ENCODE results near the gene TMEM171. TPM values are rescaled to one million over a fixed set of nuclear protein-coding genes. Genes with fewer than 3 reads are reported as not detected.

Gene TMEM171
- total and polyA plus RNA-seq, 2 of the 8 experiments (the other 6 are each of a cell fraction or from before 2014, with no cell fraction given): 1.0 to 2.2 TPM

DNA sequence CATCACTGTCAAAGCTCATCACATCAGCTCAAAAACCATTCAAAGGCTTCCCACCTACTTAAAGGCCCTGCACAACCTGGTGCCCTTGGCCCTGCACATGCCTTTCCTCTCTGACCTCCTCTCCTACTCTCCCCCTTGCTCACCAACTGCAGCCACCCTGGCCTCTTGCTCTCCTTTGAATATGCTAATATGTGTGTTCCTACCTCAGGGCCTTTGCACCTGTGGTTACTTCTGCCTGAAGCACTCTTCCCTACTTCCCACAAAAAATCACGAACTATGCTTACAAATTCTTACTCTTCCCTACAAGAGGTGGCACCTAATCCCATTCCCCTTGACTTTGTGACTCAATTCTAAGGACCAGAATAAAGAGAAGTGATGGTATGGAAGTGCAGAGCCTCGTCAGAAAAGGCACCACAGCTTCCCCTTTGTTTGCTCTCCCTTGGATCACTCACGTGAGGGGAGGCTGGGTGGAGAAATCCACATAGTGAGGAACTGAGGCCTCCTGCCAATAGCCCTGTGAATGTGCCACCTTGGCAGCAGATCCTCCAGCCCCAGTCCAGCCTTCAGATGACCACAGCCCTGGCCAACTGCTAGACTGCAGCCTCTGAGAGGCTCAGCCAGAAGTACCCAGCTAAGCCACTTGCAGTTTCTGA is 3.2 kb upstream of the TMEM171 start:
- Histone ChIP-seq H2BK5ac (ENCODE audit: low read depth, low read length) (no peak overlapping the region), H3K23me2 (ENCODE audit: low read depth, low read length) (peaks cover 12% of the 10 kb centered on the region), H3K79me2 (ENCODE audit: control insufficient read depth in 1 of 2, insufficient read depth in 2 of 2, low read length in 2 of 2) (no peaks in the 10 kb centered on the region), H3K27me3 (replicated peaks in 1 of 4; ENCODE audit: control insufficient read depth in 3 of 4, extremely low read depth in 1 of 4, insufficient read depth in 3 of 4, low read length in 3 of 4) (peaks cover 0 to 39% (median 29%) of the 10 kb centered on the region in 4 experiments; a peak in 6 of 7 replicates), H3K79me1 (ENCODE audit: low read depth, low read length) (no peaks in the 10 kb centered on the region), H3K18ac (ENCODE audit: extremely low read depth, low read length) (no peak overlapping the region), H4K91ac (replicated peaks; ENCODE audit: insufficient read length, low read length) (no peak overlapping the region), H4K8ac (ENCODE audit: extremely low read depth, insufficient read depth, low read length) (no peak overlapping the region), H3K9ac (replicated peaks in 1 of 4; ENCODE audit: extremely low read depth in 1 of 4, low read depth in 3 of 4, low read length in 3 of 4) (no peak overlapping the region), H3K4me3 (ENCODE audit: extremely low read depth in 1 of 4, insufficient read depth in 2 of 4, low read depth in 3 of 4, low read length in 4 of 4) (no peak overlapping the region), H3K27ac (ENCODE audit: low read depth, low read length) (no peak overlapping the region), H3K4me2 (ENCODE audit: insufficient read depth in 1 of 2, low read depth in 2 of 2, low read length in 2 of 2) (no peak overlapping the region), H2BK120ac (replicated peaks; ENCODE audit: low read depth, low read length) (no peak overlapping the region), H3K4me1 (replicated peaks in 1 of 4; ENCODE audit: control insufficient read depth in 3 of 4, insufficient read depth in 4 of 4, low read length in 3 of 4) (peaks cover 0 to 3% (median 1%) of the 10 kb centered on the region in 4 experiments; a peak in 3 of 7 replicates), H4K5ac (ENCODE audit: insufficient read length, low read depth, low read length) (no peak overlapping the region), H4K20me1 (replicated peaks in 1 of 2; ENCODE audit: control insufficient read depth in 1 of 2, insufficient read depth in 2 of 2, low read length in 2 of 2) (no peaks in the 10 kb centered on the region), H3K23ac (ENCODE audit: insufficient read length) (no peak overlapping the region), H3K14ac (ENCODE audit: insufficient read length) (no peak overlapping the region), H3K56ac (replicated peaks; ENCODE audit: insufficient read length, low read depth, low read length) (no peak overlapping the region), H2AK5ac (ENCODE audit: low read depth, low read length) (no peak overlapping the region), H2BK12ac (ENCODE audit: low read depth, low read length) (no peak overlapping the region), H3K9me3 (ENCODE audit: insufficient read depth in 2 of 2, low read depth in 1 of 2, low read length in 1 of 2) (no peaks in the 10 kb centered on the region), H3K4ac (replicated peaks; ENCODE audit: insufficient read length, low read depth, low read length) (no peak overlapping the region), H2AFZ (ENCODE audit: low read length) (no peak overlapping the region), H3K36me3 (ENCODE audit: control insufficient read depth in 2 of 4, insufficient read depth in 4 of 4, low read length in 3 of 4) (no peaks in the 10 kb centered on the region), H2BK15ac (ENCODE audit: low read length) (no peak overlapping the region), H2BK20ac (ENCODE audit: low read length) (no peak overlapping the region)
- FAIRE-seq (no peak), DNase-seq (ENCODE audit: low read depth in 1 of 2, low spot score in 2 of 2) (no peak)
- ChIA-PET CTCF (ENCODE audit: partially characterized antibody) (interaction anchor here (1.3 to 2.2 kb wide), 3 partner anchors 21 to 53 kb away, joined by 3 to 9 read pairs (median 4); no protein-coding TSS in a partner anchor), POLR2A (ENCODE audit: partially characterized antibody) (interaction anchor here (0.6 kb wide), 1 partner anchor 198 kb away, joined by 3 read pairs; no protein-coding TSS in a partner anchor)
- WGBS, 2 experiments (ENCODE audit: extremely low coverage in 1 of 2, insufficient coverage in 1 of 2, insufficient read length in 1 of 2, insufficient replicate concordance in 2 of 2, low coverage in 1 of 2, low lambda C conversion rate in 2 of 2, missing lambda C conversion rate in 1 of 2): 91% methylated on average over 3 of the region's 3 CpGs; no CpG with 5 or more reads in 1 of the 2 experiments
- TF ChIP-seq EZH2 (IDR thresholded peaks at IDR 0.05; ENCODE audit: low read depth, low read length, severe bottlenecking): no peak
- TF ChIP-seq CHD2 (IDR thresholded peaks at IDR 0.05; ENCODE audit: low read length): no peak
- no peak for TF ChIP-seq SIN3A (conservative IDR thresholded peaks at IDR 0.05 in 1 of 2, IDR thresholded peaks at IDR 0.05 in 1 of 2; ENCODE audit: low read depth in 1 of 2, low read length in 2 of 2)
- TF ChIP-seq HDAC6 (IDR thresholded peaks at IDR 0.05; ENCODE audit: low read depth, low read length): no peak
- TF ChIP-seq JUND (IDR thresholded peaks at IDR 0.05; ENCODE audit: low read length): no peak
- TF ChIP-seq CBX8 (IDR thresholded peaks at IDR 0.05; ENCODE audit: borderline replicate concordance, low read depth, low read length): no peak
- TF ChIP-seq SP1 (IDR thresholded peaks at IDR 0.05; ENCODE audit: low read depth, low read length): no peak
- TF ChIP-seq POU5F1 (IDR thresholded peaks at IDR 0.05; ENCODE audit: low read depth, low read length): no peak
- no peak for TF ChIP-seq RAD21 (IDR thresholded peaks at IDR 0.05 in 1 of 2, conservative IDR thresholded peaks at IDR 0.05 in 1 of 2; ENCODE audit: low read depth in 2 of 2, low read length in 2 of 2)
- TF ChIP-seq FOSL1 (IDR thresholded peaks at IDR 0.05; ENCODE audit: insufficient read depth, low read depth, low read length): no peak
- TF ChIP-seq SIX5 (IDR thresholded peaks at IDR 0.05; ENCODE audit: low read depth, low read length): no peak
- no peak for TF ChIP-seq GTF2F1 (IDR thresholded peaks at IDR 0.05; ENCODE audit: borderline replicate concordance, low read depth, low read length)
- TF ChIP-seq SAP30 (IDR thresholded peaks at IDR 0.05; ENCODE audit: insufficient read depth, insufficient replicate concordance, low read length): no peak
